ENCODE results near the gene NFKB1.

DNA sequence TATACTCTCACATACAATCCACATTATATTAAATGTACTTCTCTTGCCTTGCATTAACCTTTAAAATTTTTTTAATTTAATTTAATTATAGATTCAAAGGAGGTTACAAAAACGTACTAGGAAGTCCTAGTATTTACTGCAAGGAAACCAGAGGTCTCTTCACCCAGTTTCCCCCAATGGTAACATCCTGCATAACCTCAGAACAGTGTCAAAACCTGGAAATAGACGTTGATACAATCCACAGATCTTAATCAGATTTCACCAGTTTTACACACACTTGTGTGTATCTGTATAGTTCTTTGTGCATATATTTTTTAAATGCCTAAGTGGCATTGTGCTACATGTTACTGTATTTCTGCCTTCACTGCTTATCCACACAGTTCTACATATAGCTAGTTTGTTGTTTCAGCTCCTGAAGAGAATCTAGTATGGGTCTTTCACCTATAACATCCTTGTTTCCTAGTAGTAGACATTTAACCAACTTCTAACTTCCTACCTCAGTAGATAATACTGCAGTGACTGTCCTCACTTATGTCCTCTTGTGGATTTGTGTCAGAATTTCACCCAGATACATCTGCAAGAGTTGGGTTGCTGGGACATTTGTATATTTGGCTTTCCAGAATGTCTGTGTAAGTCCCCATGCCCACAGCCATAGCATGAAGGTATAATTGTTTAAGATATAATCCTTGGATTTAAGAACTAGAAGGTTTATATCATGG is 103.2 kb downstream of the NFKB1 start:
- TF ChIP-seq POLR2A (IDR thresholded peaks at IDR 0.05) (no peak), POLR2AphosphoS5 (IDR thresholded peaks at IDR 0.05; ENCODE audit: insufficient read depth in 1 of 2, low read depth in 1 of 2) (no peak)
- TF ChIP-seq, protein P1, sequence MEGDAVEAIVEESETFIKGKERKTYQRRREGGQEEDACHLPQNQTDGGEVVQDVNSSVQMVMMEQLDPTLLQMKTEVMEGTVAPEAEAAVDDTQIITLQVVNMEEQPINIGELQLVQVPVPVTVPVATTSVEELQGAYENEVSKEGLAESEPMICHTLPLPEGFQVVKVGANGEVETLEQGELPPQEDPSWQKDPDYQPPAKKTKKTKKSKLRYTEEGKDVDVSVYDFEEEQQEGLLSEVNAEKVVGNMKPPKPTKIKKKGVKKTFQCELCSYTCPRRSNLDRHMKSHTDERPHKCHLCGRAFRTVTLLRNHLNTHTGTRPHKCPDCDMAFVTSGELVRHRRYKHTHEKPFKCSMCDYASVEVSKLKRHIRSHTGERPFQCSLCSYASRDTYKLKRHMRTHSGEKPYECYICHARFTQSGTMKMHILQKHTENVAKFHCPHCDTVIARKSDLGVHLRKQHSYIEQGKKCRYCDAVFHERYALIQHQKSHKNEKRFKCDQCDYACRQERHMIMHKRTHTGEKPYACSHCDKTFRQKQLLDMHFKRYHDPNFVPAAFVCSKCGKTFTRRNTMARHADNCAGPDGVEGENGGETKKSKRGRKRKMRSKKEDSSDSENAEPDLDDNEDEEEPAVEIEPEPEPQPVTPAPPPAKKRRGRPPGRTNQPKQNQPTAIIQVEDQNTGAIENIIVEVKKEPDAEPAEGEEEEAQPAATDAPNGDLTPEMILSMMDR (IDR thresholded peaks at IDR 0.05) = no peak
